H9 (cell line): Measurements from ENCODE around the gene HMSD. TPM values are rescaled to one million over a fixed set of nuclear protein-coding genes. Genes with fewer than 3 reads are reported as not detected.

Source experiments
- DNase-seq: peaks from one replicate; pipeline ENCODE4 v3.0.0-alpha.2; 2017
- H2AFZ ChIP-seq: one replicate; pipeline ENCODE4 v1.6.1; 2013; ENCODE audit warnings: mild to moderate bottlenecking, low read length, control low read depth, moderate library complexity
- H2AK5ac ChIP-seq: 2 replicates; pipeline ENCODE4 v1.6.1; 2013; ENCODE audit warnings: low read length, control low read depth, mixed read lengths; ENCODE audit not compliant: insufficient read length
- H2BK120ac ChIP-seq: one replicate; pipeline ENCODE4 v1.6.1; 2013; ENCODE audit warnings: low read depth, mild to moderate bottlenecking, low read length, control low read depth, inconsistent platforms; ENCODE audit not compliant: poor library complexity, severe bottlenecking
- H2BK12ac ChIP-seq: 2 replicates; pipeline ENCODE4 v1.6.1; 2013; ENCODE audit warnings: low read length, control low read depth, mixed read lengths, low read depth; ENCODE audit not compliant: insufficient read length
- H2BK15ac ChIP-seq: 2 replicates; pipeline ENCODE4 v1.6.1; 2013; ENCODE audit warnings: low read depth, low read length, control low read depth
- H2BK20ac ChIP-seq: one replicate; pipeline ENCODE4 v1.6.1; 2013; ENCODE audit warnings: low read depth, mild to moderate bottlenecking, low read length, control low read depth, inconsistent platforms; ENCODE audit not compliant: poor library complexity, severe bottlenecking
- H2BK5ac ChIP-seq: 2 replicates; pipeline ENCODE4 v1.6.1; 2013; ENCODE audit warnings: low read length, control low read depth, mixed read lengths; ENCODE audit not compliant: insufficient read length
- H3K14ac ChIP-seq: 2 replicates; pipeline ENCODE4 v1.6.1; 2013; ENCODE audit warnings: low read length, control low read depth; ENCODE audit not compliant: insufficient read depth
- H3K18ac ChIP-seq: 2 replicates; pipeline ENCODE4 v1.6.1; 2013; ENCODE audit warnings: low read depth, mild to moderate bottlenecking, mixed read lengths, low read length, control low read depth; ENCODE audit not compliant: insufficient read length
- H3K23ac ChIP-seq: 2 replicates; pipeline ENCODE4 v1.6.1; 2013; ENCODE audit warnings: low read length, control low read depth, mixed read lengths, low read depth; ENCODE audit not compliant: insufficient read length
- H3K23me2 ChIP-seq: 2 replicates; pipeline ENCODE4 v1.6.1; 2013; ENCODE audit warnings: low read depth, mild to moderate bottlenecking, mixed read lengths, low read length, control low read depth; ENCODE audit not compliant: insufficient read length, poor library complexity, severe bottlenecking
- H3K27ac ChIP-seq: 2 replicates; pipeline ENCODE4 v1.5.1; 2013; ENCODE audit warnings: low read length, control low read depth, mixed read lengths, low read depth; ENCODE audit not compliant: insufficient read length
- H3K27me3 ChIP-seq: 2 replicates; pipeline ENCODE4 v1.6.1; 2013; ENCODE audit warnings: low read length, control low read depth, inconsistent platforms; ENCODE audit not compliant: insufficient read depth
- H3K4ac ChIP-seq: 2 replicates; pipeline ENCODE4 v1.6.1; 2013; ENCODE audit warnings: low read depth, mild to moderate bottlenecking, control low read depth, inconsistent platforms, low read length, moderate library complexity
- H3K4me1 ChIP-seq: 2 replicates; pipeline ENCODE4 v1.6.1; 2013; ENCODE audit warnings: low read length, control low read depth, inconsistent platforms; ENCODE audit not compliant: insufficient read depth
- H3K4me2 ChIP-seq: 2 replicates; pipeline ENCODE4 v1.6.1; 2013; ENCODE audit warnings: low read length, control low read depth, mixed read lengths; ENCODE audit not compliant: insufficient read length, insufficient read depth
- H3K56ac ChIP-seq: 2 replicates; pipeline ENCODE4 v1.6.1; 2013; ENCODE audit warnings: low read depth, mild to moderate bottlenecking, mixed read lengths, low read length, control low read depth; ENCODE audit not compliant: insufficient read length
- H3K79me1 ChIP-seq: 2 replicates; pipeline ENCODE4 v1.6.1; 2013; ENCODE audit warnings: low read depth, mild to moderate bottlenecking, moderate library complexity, low read length, control low read depth, inconsistent platforms; ENCODE audit not compliant: insufficient read depth, poor library complexity, severe bottlenecking
- H3K79me2 ChIP-seq: 2 replicates; pipeline ENCODE4 v1.6.1; 2013; ENCODE audit warnings: low read length, control low read depth, inconsistent platforms; ENCODE audit not compliant: insufficient read depth
- H3K9ac ChIP-seq: 2 replicates; pipeline ENCODE4 v1.6.1; 2013; ENCODE audit warnings: low read length, control low read depth, mixed read lengths; ENCODE audit not compliant: insufficient read length; ENCODE audit errors: extremely low read depth
- H3K9me3 ChIP-seq: one replicate; pipeline ENCODE4 v1.6.1; 2013; ENCODE audit warnings: low read depth, low read length, inconsistent platforms; ENCODE audit not compliant: control insufficient read depth
- H3T11ph ChIP-seq: one replicate; pipeline ENCODE4 v1.6.1; 2013; ENCODE audit warnings: mild to moderate bottlenecking, low read length, control low read depth, inconsistent platforms
- H4K20me1 ChIP-seq: one replicate; pipeline ENCODE4 v1.6.1; 2013; ENCODE audit not compliant: control insufficient read depth, insufficient read length, insufficient read depth
- H4K5ac ChIP-seq: 2 replicates; pipeline ENCODE4 v1.6.1; 2013; ENCODE audit warnings: low read depth, mild to moderate bottlenecking, mixed read lengths, low read length, control low read depth; ENCODE audit not compliant: insufficient read length
- H4K8ac ChIP-seq: replicated peaks from 2 replicates; pipeline ENCODE4 v1.6.1; 2013; ENCODE audit warnings: low read length, control low read depth, mixed read lengths, low read depth; ENCODE audit not compliant: insufficient read length
- H4K91ac ChIP-seq: 2 replicates; pipeline ENCODE4 v1.6.1; 2013; ENCODE audit warnings: low read depth, mild to moderate bottlenecking, moderate library complexity, mixed read lengths, low read length, control low read depth; ENCODE audit not compliant: insufficient read length
- H3K27ac Mint-ChIP-seq, 3 experiments: 2 replicates in 2 of 3; 3 replicates in 1 of 3; pipeline ENCODE4 v1.8.0; 2020 to 2021; ENCODE audit warnings: mixed read lengths in 3 of 3, mild to moderate bottlenecking in 1 of 3, moderate library complexity in 1 of 3
- H3K27me3 Mint-ChIP-seq: 2 replicates; pipeline ENCODE4 v1.8.0; 2021; ENCODE audit warnings: low read depth, mild to moderate bottlenecking, moderate library complexity, mixed read lengths
- H3K36me3 Mint-ChIP-seq, 3 experiments: 2 replicates in 2 of 3; 3 replicates in 1 of 3; pipeline ENCODE4 v1.8.0; 2020 to 2021; ENCODE audit warnings: low read depth in 3 of 3, mixed read lengths in 3 of 3; ENCODE audit not compliant: insufficient read depth in 1 of 3
- H3K4me1 Mint-ChIP-seq, 2 experiments: 2 replicates each; pipeline ENCODE4 v1.8.0; 2020; ENCODE audit warnings: mixed read lengths in 2 of 2
- H3K4me3 Mint-ChIP-seq, 2 experiments: 2 replicates in 1 of 2; 3 replicates in 1 of 2; pipeline ENCODE4 v1.8.0; 2020 to 2021; ENCODE audit warnings: mild to moderate bottlenecking in 2 of 2, mixed read lengths in 2 of 2, moderate library complexity in 1 of 2
- H3K9me3 Mint-ChIP-seq, 2 experiments: 2 replicates in 1 of 2; 3 replicates in 1 of 2; pipeline ENCODE4 v1.8.0; 2020; ENCODE audit warnings: mild to moderate bottlenecking in 2 of 2, mixed read lengths in 2 of 2, moderate library complexity in 1 of 2
- total RNA-seq: library from RNA; stranded (reverse); gene quantifications from 2 replicates; pipeline ENCODE4 v1.2.1, GENCODE V29; 2021
- TF ChIP-seq, protein P1 (sequence below): fragments of 200-600 bp; sonication (generic); conservative IDR thresholded peaks from 3 replicates; pipeline ENCODE4 v1.8.0; 2021; ENCODE audit warnings: antibody characterized with exemption, mild to moderate bottlenecking

Gene HMSD
- total RNA-seq, 1 experiment from 2014 or later, result 6.6 TPM

- H2BK20ac ChIP-seq, result no peak within 1 kb of the TSS
- no peaks in the 10 kb centered on the region for H3K23me2 ChIP-seq
- no peak within 1 kb of the TSS for H3K9ac ChIP-seq
- no peak within 1 kb of the TSS for H4K5ac ChIP-seq
- no peak for DNase-seq
- H4K20me1 ChIP-seq, result no peaks in the 10 kb centered on the region
- no peaks in the 10 kb centered on the region for H3K79me1 ChIP-seq
- Mint-ChIP-seq H3K27me3 (peaks cover 1% of the 10 kb centered on the region; the same call in 1 of the 2 replicates), H3K9me3 (peaks cover 0 to 11% of the 10 kb centered on the region in 2 experiments; a peak in 4 of 5 replicates), H3K36me3 (peaks cover 0 to 8% (median 0%) of the 10 kb centered on the region in 3 experiments; a peak in 4 of 7 replicates), H3K4me1 (peaks cover 7 to 11% of the 10 kb centered on the region in 2 experiments), H3K27ac (no peak within 1 kb of the TSS), H3K4me3 (no peak within 1 kb of the TSS)
- H3K23ac ChIP-seq, result no peak within 1 kb of the TSS
- H3K14ac ChIP-seq, result no peak within 1 kb of the TSS
- no peak within 1 kb of the TSS for H3K4me2 ChIP-seq
- H2AFZ ChIP-seq, result no peak within 1 kb of the TSS
- H3K18ac ChIP-seq, result no peak within 1 kb of the TSS
- H4K91ac ChIP-seq, result no peak within 1 kb of the TSS
- H3K27ac ChIP-seq, result no peak within 1 kb of the TSS
- no peak within 1 kb of the TSS for H3T11ph ChIP-seq
- H3K79me2 ChIP-seq, result no peaks in the 10 kb centered on the region
- H2BK120ac ChIP-seq, result no peak within 1 kb of the TSS
- H3K4me1 ChIP-seq, result no peaks in the 10 kb centered on the region
- H2BK12ac ChIP-seq, result no peak within 1 kb of the TSS
- H2AK5ac ChIP-seq, result no peak within 1 kb of the TSS
- no peak within 1 kb of the TSS for H4K8ac ChIP-seq
- no peaks in the 10 kb centered on the region for H3K9me3 ChIP-seq
- no peak within 1 kb of the TSS for H2BK5ac ChIP-seq
- H3K4ac ChIP-seq, result no peak within 1 kb of the TSS
- no peak within 1 kb of the TSS for H2BK15ac ChIP-seq
- H3K56ac ChIP-seq, result no peak within 1 kb of the TSS
- TF ChIP-seq, protein P1, sequence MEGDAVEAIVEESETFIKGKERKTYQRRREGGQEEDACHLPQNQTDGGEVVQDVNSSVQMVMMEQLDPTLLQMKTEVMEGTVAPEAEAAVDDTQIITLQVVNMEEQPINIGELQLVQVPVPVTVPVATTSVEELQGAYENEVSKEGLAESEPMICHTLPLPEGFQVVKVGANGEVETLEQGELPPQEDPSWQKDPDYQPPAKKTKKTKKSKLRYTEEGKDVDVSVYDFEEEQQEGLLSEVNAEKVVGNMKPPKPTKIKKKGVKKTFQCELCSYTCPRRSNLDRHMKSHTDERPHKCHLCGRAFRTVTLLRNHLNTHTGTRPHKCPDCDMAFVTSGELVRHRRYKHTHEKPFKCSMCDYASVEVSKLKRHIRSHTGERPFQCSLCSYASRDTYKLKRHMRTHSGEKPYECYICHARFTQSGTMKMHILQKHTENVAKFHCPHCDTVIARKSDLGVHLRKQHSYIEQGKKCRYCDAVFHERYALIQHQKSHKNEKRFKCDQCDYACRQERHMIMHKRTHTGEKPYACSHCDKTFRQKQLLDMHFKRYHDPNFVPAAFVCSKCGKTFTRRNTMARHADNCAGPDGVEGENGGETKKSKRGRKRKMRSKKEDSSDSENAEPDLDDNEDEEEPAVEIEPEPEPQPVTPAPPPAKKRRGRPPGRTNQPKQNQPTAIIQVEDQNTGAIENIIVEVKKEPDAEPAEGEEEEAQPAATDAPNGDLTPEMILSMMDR, result no peak
- H3K27me3 ChIP-seq, result no peaks in the 10 kb centered on the region
Measured at GRCh38 chr18:63907664-63908063, 41.4 kb upstream of the HMSD start, which contains the start of gene SERPINB10. SERPINB10 (plus strand) TSS chr18:63907958; CDS start chr18:63915511, 7,553 bp downstream.
